Esophagus (tissue), 2 donors: ENCODE measurements around the gene IGSF3. TPM values are rescaled to one million over a fixed set of nuclear protein-coding genes. Genes with fewer than 3 reads are reported as not detected.
"Not testable (repeated sequence)": the region's sequence is repeated elsewhere in the genome, so short reads cannot be mapped to it uniquely, and the experiment has no call there.

Experiments
- H3K27ac ChIP-seq, 2 donors: one replicate each; pipeline ENCODE4 v1.5.1; 2013; ENCODE audit warnings: low read depth in 2 of 2, mild to moderate bottlenecking in 2 of 2, inconsistent platforms in 1 of 2, low read length in 1 of 2, moderate library complexity in 1 of 2
- H3K27me3 ChIP-seq, 2 donors: one replicate each; pipeline ENCODE4 v1.6.1; 2013; ENCODE audit warnings: low read length in 2 of 2, control low read depth in 1 of 2, mild to moderate bottlenecking in 1 of 2; ENCODE audit not compliant: insufficient read depth in 2 of 2, control insufficient read depth in 1 of 2
- H3K36me3 ChIP-seq, 2 donors: one replicate each; pipeline ENCODE4 v1.6.1; 2013; ENCODE audit warnings: low read length in 1 of 2; ENCODE audit not compliant: control insufficient read depth in 2 of 2, insufficient read depth in 2 of 2
- H3K4me1 ChIP-seq, 2 donors: one replicate each; pipeline ENCODE4 v1.6.1; 2013; ENCODE audit warnings: low read length in 1 of 2; ENCODE audit not compliant: control insufficient read depth in 2 of 2, insufficient read depth in 2 of 2
- H3K4me3 ChIP-seq, 2 donors: one replicate each; pipeline ENCODE4 v1.5.1; 2013; ENCODE audit warnings: low read length in 2 of 2, mild to moderate bottlenecking in 2 of 2, low read depth in 1 of 2, moderate library complexity in 1 of 2
- H3K9me3 ChIP-seq, 2 donors: one replicate each; pipeline ENCODE4 v1.6.1; 2013; ENCODE audit warnings: mild to moderate bottlenecking in 2 of 2, low read depth in 1 of 2, low read length in 1 of 2, moderate library complexity in 1 of 2; ENCODE audit not compliant: control insufficient read depth in 2 of 2, insufficient read depth in 1 of 2
- WGBS, 2 donors: extraction: QIAGEN DNeasy Blood & Tissue Kit; methylation state at CpG; one replicate each; pipeline ENCODE4 v1.1.7; 2013; 5-methylcytosine and 5-hydroxymethylcytosine counted together
- polyA plus RNA-seq, 2 donors: library from polyadenylated mRNA; stranded (reverse); fragments of 200-250 nt; gene quantifications; one replicate each; pipeline ENCODE4 v1.2.3, GENCODE V29; 2013
- donor health status: healthy with polysubstance abuse.
- donor health status: Bipolar disorder and iron deficiency.

IGSF3 gene
- polyA plus RNA-seq, 2 donors: 11.0 to 15.5 TPM

- H3K36me3 ChIP-seq: no peaks in the 10 kb centered on the region
- H3K4me1 ChIP-seq: peaks cover 0 to 10% of the 10 kb centered on the region in 2 donors
- peaks cover 0 to 3% of the 10 kb centered on the region in 2 donors for H3K9me3 ChIP-seq
- 87 to 100% methylated on average over 2 of the region's 2 CpGs for WGBS, 2 donors
- peak overlapping the region in 1 of 2 donors; percentile 34 for H3K27ac ChIP-seq
- peak overlapping the region in 1 of 2 donors; percentile 6 for H3K4me3 ChIP-seq
- H3K27me3 ChIP-seq: no peaks in the 10 kb centered on the region
These were observed 98.7 kb downstream of the IGSF3 start for GRCh38 chr1:116568662-116569380.

- Histone ChIP-seq H3K4me1 (peaks cover 0 to 10% of the 10 kb centered on the region in 2 donors), H3K9me3 (peaks cover 0 to 3% of the 10 kb centered on the region in 2 donors), H3K4me3 (no peak overlapping the region), H3K36me3 (no peaks in the 10 kb centered on the region), H3K27ac (no peak overlapping the region), H3K27me3 (no peaks in the 10 kb centered on the region)
- 65 to 73% methylated on average over 4 of the region's 4 CpGs for WGBS, 2 donors
These were observed 99.5 kb downstream of the IGSF3 start for GRCh38 chr1:116567790-116568661.

- Histone ChIP-seq H3K9me3 (no peaks in the 10 kb centered on the region), H3K27ac (no peak overlapping the region), H3K36me3 (no peaks in the 10 kb centered on the region), H3K27me3 (no peaks in the 10 kb centered on the region), H3K4me3 (no peak overlapping the region), H3K4me1 (peaks cover 0 to 10% of the 10 kb centered on the region in 2 donors)
- WGBS, 2 donors: 95 to 96% methylated on average over 1 of the region's 1 CpG
These were observed 102.3 kb downstream of the IGSF3 start for GRCh38 chr1:116565222-116565621.

- Histone ChIP-seq H3K27me3 (no peaks in the 10 kb centered on the region), H3K4me1 (peaks cover 0 to 8% of the 10 kb centered on the region in 2 donors), H3K27ac (peak overlapping the region in 1 of 2 donors; percentile 24), H3K4me3 (no peak overlapping the region), H3K36me3 (no peaks in the 10 kb centered on the region), H3K9me3 (no peaks in the 10 kb centered on the region)
- 66 to 67% methylated on average over 1 of the region's 1 CpG for WGBS, 2 donors
These were observed 103.1 kb downstream of the IGSF3 start for GRCh38 chr1:116564426-116564825.

- WGBS, 2 donors: 78 to 81% methylated on average over 4 of the region's 4 CpGs
- not testable (repeated sequence) for H3K9me3 ChIP-seq, H3K27ac ChIP-seq, H3K4me3 ChIP-seq, H3K36me3 ChIP-seq, H3K4me1 ChIP-seq, H3K27me3 ChIP-seq
These were observed 105.1 kb downstream of the IGSF3 start for GRCh38 chr1:116562465-116562864.

- Histone ChIP-seq H3K4me1 (peaks cover 0 to 2% of the 10 kb centered on the region in 2 donors), H3K36me3 (no peaks in the 10 kb centered on the region), H3K27ac (no peak overlapping the region), H3K4me3 (no peak overlapping the region), H3K9me3 (no peaks in the 10 kb centered on the region), H3K27me3 (no peaks in the 10 kb centered on the region)
These were observed 106.0 kb downstream of the IGSF3 start for GRCh38 chr1:116561563-116561962.

- Histone ChIP-seq H3K4me3 (no peak overlapping the region), H3K4me1 (peaks cover 0 to 2% of the 10 kb centered on the region in 2 donors), H3K27ac (no peak overlapping the region), H3K9me3 (no peaks in the 10 kb centered on the region), H3K27me3 (no peaks in the 10 kb centered on the region), H3K36me3 (no peaks in the 10 kb centered on the region)
- WGBS, 2 donors: 79 to 82% methylated on average over 4 of the region's 4 CpGs
These were observed 106.6 kb downstream of the IGSF3 start for GRCh38 chr1:116560704-116561490.

- WGBS, 2 donors: 65 to 80% methylated on average over 8 of the region's 8 CpGs
- H3K36me3 ChIP-seq: no peaks in the 10 kb centered on the region
- H3K27me3 ChIP-seq: no peaks in the 10 kb centered on the region
- H3K4me3 ChIP-seq: no peak overlapping the region
- no peaks in the 10 kb centered on the region for H3K9me3 ChIP-seq
- no peak overlapping the region for H3K27ac ChIP-seq
- no peaks in the 10 kb centered on the region for H3K4me1 ChIP-seq
These were observed 108.2 kb downstream of the IGSF3 start for GRCh38 chr1:116559304-116559761.

- H3K36me3 ChIP-seq: no peaks in the 10 kb centered on the region
- 64 to 72% methylated on average over 1 of the region's 1 CpG for WGBS, 2 donors
- H3K27ac ChIP-seq: no peak overlapping the region
- peaks cover 0 to 1% of the 10 kb centered on the region in 2 donors for H3K4me1 ChIP-seq
- no peak overlapping the region for H3K4me3 ChIP-seq
- no peaks in the 10 kb centered on the region for H3K9me3 ChIP-seq
- no peaks in the 10 kb centered on the region for H3K27me3 ChIP-seq
These were observed 109.0 kb downstream of the IGSF3 start for GRCh38 chr1:116558571-116558970.
